ENCODE results near the gene ZNF724. TPM values are rescaled to one million over a fixed set of nuclear protein-coding genes. Genes with fewer than 3 reads are reported as not detected.
"Not testable (repeated sequence)": the region's sequence is repeated elsewhere in the genome, so short reads cannot be mapped to it uniquely, and the experiment has no call there.

ZNF724 gene
- total RNA-seq, 1 experiment from 2014 or later = 6.5 TPM

DNA sequence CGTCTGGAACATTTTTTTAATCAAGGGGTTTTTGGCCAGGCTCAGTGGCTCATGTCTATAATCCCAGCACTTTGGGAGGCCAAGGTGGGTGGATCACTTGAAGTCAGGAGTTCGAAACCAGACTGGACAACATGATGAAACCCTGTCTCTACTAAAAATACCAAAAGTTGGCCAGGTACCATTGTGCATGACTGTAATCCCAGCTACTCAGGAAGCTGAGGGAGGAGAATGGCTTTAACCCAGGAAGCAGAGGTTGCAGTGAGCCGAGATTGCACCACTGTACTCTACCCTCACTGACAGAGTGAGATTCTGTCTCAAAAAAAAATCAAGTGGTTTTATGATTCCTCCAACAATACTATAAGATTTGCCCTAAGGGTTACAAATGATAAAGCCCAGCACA is 3.1 kb upstream of the ZNF724 start:
- DNase-seq (ENCODE audit: low read depth) = not testable (repeated sequence)

DNA sequence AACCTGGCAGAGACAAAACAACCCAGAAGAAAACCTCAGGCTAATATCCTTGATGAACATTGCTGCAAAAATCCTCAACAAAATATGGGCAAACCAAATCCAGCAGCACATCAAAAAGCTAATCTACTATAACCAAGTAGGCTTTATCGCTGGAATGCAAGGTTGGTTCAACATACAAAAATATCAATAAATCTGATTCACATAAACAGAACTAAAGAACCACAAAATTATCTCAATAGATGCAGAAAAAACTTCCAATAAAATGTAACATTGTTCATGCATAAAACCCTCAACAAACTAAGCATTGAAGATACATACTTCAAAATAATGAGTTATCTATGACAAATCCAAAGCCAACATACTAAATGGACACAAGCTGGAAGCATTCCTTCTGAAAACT is 8.8 kb downstream of the ZNF724 start:
- DNase-seq (ENCODE audit: low read depth) = no peak

DNA sequence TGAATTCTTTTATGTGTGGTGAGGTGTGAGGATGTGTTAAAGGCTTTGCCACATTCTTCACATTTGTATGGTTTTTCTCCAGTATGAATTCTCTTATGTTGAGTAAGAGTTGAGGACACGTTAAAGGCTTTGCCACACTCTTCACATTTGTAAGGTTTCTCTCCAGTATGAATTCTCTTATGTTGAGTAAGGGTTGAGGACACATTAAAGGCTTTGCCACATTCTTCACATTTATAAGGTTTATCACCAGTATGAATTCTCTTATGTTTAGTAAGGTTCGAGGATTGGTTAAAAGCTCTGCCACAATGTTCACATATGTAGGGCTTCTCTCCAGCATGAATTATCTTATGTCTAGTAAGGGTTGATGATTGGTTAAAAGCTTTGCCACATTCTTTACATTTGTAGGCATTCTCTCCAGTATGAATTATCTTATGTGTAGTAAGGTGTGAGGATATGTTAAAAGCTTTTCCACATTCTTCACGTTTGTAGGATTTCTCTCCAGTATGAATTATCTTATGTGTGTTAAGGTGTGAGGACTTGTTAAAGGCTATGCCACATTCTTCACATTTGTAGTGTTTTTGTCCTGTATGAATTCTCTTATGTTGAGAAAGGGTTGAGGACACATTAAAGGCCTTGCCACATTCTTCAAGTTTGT is 27.1 kb downstream of the ZNF724 start:
- no peak for DNase-seq (ENCODE audit: low read depth)

DNA sequence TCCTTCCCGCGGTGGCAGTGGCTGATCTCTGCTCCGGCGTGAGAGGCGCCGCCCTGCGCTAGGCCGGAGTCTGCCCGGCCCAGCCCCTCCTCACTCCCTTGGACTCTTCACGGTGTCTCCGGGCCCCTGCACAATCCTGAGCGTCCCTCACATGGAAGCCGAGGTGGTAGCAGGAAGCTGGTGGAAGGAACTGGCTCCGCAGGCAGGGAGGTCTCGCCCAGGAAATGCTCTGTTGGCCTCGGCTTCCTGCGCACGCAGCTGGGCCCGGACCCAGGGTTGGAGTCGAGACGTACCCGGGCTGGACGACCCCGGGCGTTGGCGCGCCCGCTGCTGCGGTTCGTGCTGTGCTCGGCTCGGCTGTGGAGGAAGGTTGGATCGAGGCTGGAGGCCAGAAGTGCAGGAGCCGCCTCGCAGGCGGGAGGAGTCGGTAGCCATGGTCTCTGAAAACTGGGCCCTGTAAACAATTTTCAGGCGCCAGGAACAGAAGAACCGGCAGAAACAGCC is 46.3 kb downstream of the ZNF724 start:
- no peak for DNase-seq (ENCODE audit: low read depth)

DNA sequence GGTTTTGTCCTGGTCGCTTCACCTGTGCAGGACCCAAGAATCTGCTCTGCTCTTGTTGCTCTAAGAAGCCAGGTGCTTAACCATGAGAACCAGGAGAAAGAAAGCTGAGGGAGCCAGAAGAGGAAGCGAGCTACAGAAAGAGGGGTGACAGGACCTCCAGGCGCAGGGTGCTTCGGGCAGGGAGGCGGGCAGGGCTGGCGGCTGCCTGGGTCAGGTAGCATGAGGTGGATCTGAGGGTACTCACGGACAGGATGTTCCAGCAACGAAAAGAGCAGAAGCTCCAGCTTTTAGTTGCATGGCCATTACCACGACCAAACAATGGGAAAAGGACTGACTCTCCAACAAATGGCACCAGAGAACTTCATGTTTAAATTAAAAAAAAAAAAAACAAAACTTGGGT is 59.9 kb downstream of the ZNF724 start:
- no peak for DNase-seq (ENCODE audit: low read depth)

DNA sequence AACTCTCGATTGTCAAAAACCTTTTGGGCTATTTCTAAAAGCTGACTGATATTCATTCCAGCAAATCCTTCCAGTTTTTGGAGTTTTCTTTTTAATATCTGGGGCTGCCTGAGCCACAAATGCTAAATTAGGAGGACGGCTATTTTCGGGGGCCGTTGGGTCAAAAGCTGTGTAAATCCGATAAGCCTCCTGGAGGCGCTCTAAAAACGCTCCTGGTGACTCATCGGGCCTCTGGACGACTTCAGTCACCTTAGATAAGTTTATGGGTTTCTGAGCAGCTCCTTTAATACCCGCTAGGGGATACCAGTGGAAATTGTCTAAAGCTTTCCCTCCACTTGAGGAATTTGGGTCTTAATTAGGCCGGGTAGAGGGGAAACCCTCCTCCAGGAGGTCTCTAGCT is 66.9 kb downstream of the ZNF724 start:
- no peak for DNase-seq (ENCODE audit: low read depth)

Small RNA genes within 50 kb of the gene (small RNA-seq; reads per million reads assigned to genes)
- not detected for gene VN1R91P

Other genes starting within 250 kb of the ZNF724 start
- not detected in 2 replicates for gene ZNF728, start 247.2 kb downstream of the ZNF724 start, total RNA-seq (2014; rRNA removed; shearing (Covaris generic))
- 0.03 TPM in 1 of 2 replicates, not detected in the other for gene ZNF730, start 133.4 kb downstream of the ZNF724 start, total RNA-seq (2014; rRNA removed; shearing (Covaris generic))
- gene ZNF91, start 145.1 kb upstream of the ZNF724 start, total RNA-seq (2014; rRNA removed; shearing (Covaris generic)) = 10.8 and 12.1 TPM in 2 replicates